Liver (tissue), 9 donors: ENCODE data around the gene ZGRF1. TPM values are rescaled to one million over a fixed set of nuclear protein-coding genes. Genes with fewer than 3 reads are reported as not detected.

Experiments
- DNase-seq: peaks from one replicate; pipeline ENCODE4 v3.0.0-alpha.2; 2017; ENCODE audit warnings: low spot score
- H3K27ac ChIP-seq, 2 donors: one replicate each; pipeline ENCODE4 v1.7.0; 2013; ENCODE audit warnings: inconsistent platforms in 2 of 2, low read length in 2 of 2, control low read depth in 1 of 2, low read depth in 1 of 2, mild to moderate bottlenecking in 1 of 2
- H3K27me3 ChIP-seq, 4 donors: one replicate each; pipeline versions ENCODE4 v1.6.1 to v1.7.0; 2013; ENCODE audit warnings: low read length in 3 of 4, inconsistent platforms in 1 of 4, mild to moderate bottlenecking in 1 of 4, moderate library complexity in 1 of 4; ENCODE audit not compliant: control insufficient read depth in 4 of 4, insufficient read depth in 4 of 4
- H3K36me3 ChIP-seq, 4 donors: one replicate each; pipeline versions ENCODE4 v1.6.1 to v1.7.0; 2013; ENCODE audit warnings: low read length in 3 of 4, mild to moderate bottlenecking in 3 of 4, low read depth in 1 of 4, moderate library complexity in 1 of 4; ENCODE audit not compliant: control insufficient read depth in 4 of 4, insufficient read depth in 3 of 4
- H3K4me1 ChIP-seq, 4 donors: one replicate each; pipeline versions ENCODE4 v1.6.1 to v1.7.0; 2013; ENCODE audit warnings: low read length in 3 of 4, mild to moderate bottlenecking in 3 of 4, moderate library complexity in 1 of 4; ENCODE audit not compliant: control insufficient read depth in 4 of 4, insufficient read depth in 4 of 4
- H3K4me3 ChIP-seq, 3 donors: one replicate each; pipeline versions ENCODE4 v1.6.1 to v1.7.0; 2013; ENCODE audit warnings: low read length in 3 of 3, control low read depth in 1 of 3, low read depth in 1 of 3, mild to moderate bottlenecking in 1 of 3
- H3K9ac ChIP-seq, 2 donors: one replicate each; pipeline ENCODE4 v1.7.0; 2013; ENCODE audit warnings: low read length in 2 of 2, mild to moderate bottlenecking in 2 of 2, moderate library complexity in 2 of 2, control low read depth in 1 of 2, low read depth in 1 of 2
- H3K9me3 ChIP-seq, 4 donors: one replicate each; pipeline versions ENCODE4 v1.6.1 to v1.7.0; 2013; ENCODE audit warnings: low read length in 3 of 4; ENCODE audit not compliant: control insufficient read depth in 4 of 4
- EGR1 ChIP-seq, 2 donors: IDR thresholded peaks; 2 replicates each; pipeline ENCODE4 v1.6.1; 2016 to 2018; ENCODE audit warnings: antibody characterized with exemption in 2 of 2, low read depth in 2 of 2
- FOXA1 ChIP-seq: IDR thresholded peaks from 2 replicates; pipeline ENCODE4 v1.6.1; 2016; ENCODE audit warnings: antibody characterized with exemption
- FOXA2 ChIP-seq: IDR thresholded peaks from 2 replicates; pipeline ENCODE4 v1.6.1; 2016; ENCODE audit warnings: antibody characterized with exemption
- GABPA ChIP-seq, 2 donors: IDR thresholded peaks in 1 of 2; conservative IDR thresholded peaks in 1 of 2; 2 replicates each; pipeline ENCODE4 v1.6.1; 2016; ENCODE audit warnings: antibody characterized with exemption in 2 of 2, mild to moderate bottlenecking in 1 of 2, moderate library complexity in 1 of 2
- HNF4A ChIP-seq, 2 donors: conservative IDR thresholded peaks; 2 replicates each; pipeline ENCODE4 v1.6.1; 2016; ENCODE audit warnings: antibody characterized with exemption in 2 of 2, mild to moderate bottlenecking in 2 of 2
- HNF4G ChIP-seq: IDR thresholded peaks from 2 replicates; pipeline ENCODE4 v1.6.1; 2016; ENCODE audit warnings: antibody characterized with exemption
- JUND ChIP-seq, 2 donors: IDR thresholded peaks; 2 replicates each; pipeline ENCODE4 v1.6.1; 2016; ENCODE audit warnings: antibody characterized with exemption in 2 of 2
- NR2F2 ChIP-seq: IDR thresholded peaks from 2 replicates; pipeline ENCODE4 v1.6.1; 2016; ENCODE audit warnings: antibody characterized with exemption
- REST ChIP-seq: IDR thresholded peaks from 2 replicates; pipeline ENCODE4 v1.6.1; 2016; ENCODE audit warnings: antibody characterized with exemption, mild to moderate bottlenecking
- TAF1 ChIP-seq: conservative IDR thresholded peaks from 2 replicates; pipeline ENCODE4 v1.6.1; 2016; ENCODE audit warnings: antibody characterized with exemption, mild to moderate bottlenecking
- YY1 ChIP-seq: IDR thresholded peaks from 2 replicates; pipeline ENCODE4 v1.6.1; 2016; ENCODE audit warnings: antibody characterized with exemption, mild to moderate bottlenecking
- WGBS: extraction: QIAGEN DNeasy Blood & Tissue Kit; methylation state at CpG from one replicate; pipeline ENCODE4 v1.1.7; 2013; 5-methylcytosine and 5-hydroxymethylcytosine counted together
- polyA plus RNA-seq, 2 donors: library from polyadenylated mRNA; stranded (reverse) in 1 of 2; unstranded in 1 of 2; fragments of 200-250 nt in 1 of 2; fragments of >200 nt in 1 of 2; fragmentation: Nextera tagmentation in 1 of 2; extraction: Ambion mirVana in 1 of 2; gene quantifications; one replicate each; pipeline versions ENCODE4 v1.2.1 to v1.2.3, GENCODE V29; 2013 to 2015
- total RNA-seq, 2 donors: library from RNA; depleted of rRNA; stranded (reverse); fragments of >200 nt; gene quantifications; one replicate each; pipeline ENCODE4 v1.2.3, GENCODE V29; 2014
- TF ChIP-seq, protein P1 (sequence below): IDR thresholded peaks from 2 replicates; pipeline ENCODE4 v1.6.1; 2016; ENCODE audit warnings: antibody characterized with exemption
- TF ChIP-seq, protein P2 (sequence below): fragments of 150-350 bp; IDR thresholded peaks from 2 replicates; pipeline ENCODE4 v1.5.1; 2017; ENCODE audit warnings: improper control_type of control experiment, low read depth, low read length; ENCODE audit not compliant: missing input control
- TF ChIP-seq, protein P3 (sequence below): IDR thresholded peaks from 2 replicates; pipeline ENCODE4 v1.6.1; 2016; ENCODE audit warnings: antibody characterized with exemption
- donor health status: healthy.
- donor health status: healthy.
- donor health status: healthy.
- donor health status: healthy.
- donor health status: healthy.

The ZGRF1 gene
- total and polyA plus RNA-seq, 4 donors: 0.38 to 12.7 (median 2.1) TPM

DNA sequence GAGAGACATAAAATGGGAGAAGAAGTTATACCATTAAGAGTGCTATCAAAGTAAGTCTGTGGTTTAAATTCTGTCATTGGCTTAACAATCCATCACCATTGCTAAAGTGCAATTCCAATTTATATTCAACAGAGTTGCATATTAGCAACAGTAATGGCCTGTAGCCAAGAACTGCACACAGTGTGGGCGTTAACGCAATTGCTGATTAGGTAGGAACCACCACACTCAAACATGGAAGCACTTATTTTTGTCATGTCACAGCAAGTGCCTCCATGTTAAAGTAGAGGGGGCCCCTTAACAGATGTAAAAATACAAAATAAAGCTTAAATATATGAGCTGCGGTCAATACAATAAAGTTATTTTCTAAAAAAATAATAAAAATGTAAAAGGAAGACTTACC is 11.1 kb upstream of the ZGRF1 start:
- TF ChIP-seq EGR1 (IDR thresholded peaks at IDR 0.05; ENCODE audit: low read depth in 2 of 2) (no peak), REST (no peak), GABPA (IDR thresholded peaks at IDR 0.05 in 1 of 2, conservative IDR thresholded peaks at IDR 0.05 in 1 of 2) (no peak), JUND (IDR thresholded peaks at IDR 0.05) (no peak), FOXA2 (no peak), TAF1 (no peak), NR2F2 (no peak)
- TF ChIP-seq, protein P1, sequence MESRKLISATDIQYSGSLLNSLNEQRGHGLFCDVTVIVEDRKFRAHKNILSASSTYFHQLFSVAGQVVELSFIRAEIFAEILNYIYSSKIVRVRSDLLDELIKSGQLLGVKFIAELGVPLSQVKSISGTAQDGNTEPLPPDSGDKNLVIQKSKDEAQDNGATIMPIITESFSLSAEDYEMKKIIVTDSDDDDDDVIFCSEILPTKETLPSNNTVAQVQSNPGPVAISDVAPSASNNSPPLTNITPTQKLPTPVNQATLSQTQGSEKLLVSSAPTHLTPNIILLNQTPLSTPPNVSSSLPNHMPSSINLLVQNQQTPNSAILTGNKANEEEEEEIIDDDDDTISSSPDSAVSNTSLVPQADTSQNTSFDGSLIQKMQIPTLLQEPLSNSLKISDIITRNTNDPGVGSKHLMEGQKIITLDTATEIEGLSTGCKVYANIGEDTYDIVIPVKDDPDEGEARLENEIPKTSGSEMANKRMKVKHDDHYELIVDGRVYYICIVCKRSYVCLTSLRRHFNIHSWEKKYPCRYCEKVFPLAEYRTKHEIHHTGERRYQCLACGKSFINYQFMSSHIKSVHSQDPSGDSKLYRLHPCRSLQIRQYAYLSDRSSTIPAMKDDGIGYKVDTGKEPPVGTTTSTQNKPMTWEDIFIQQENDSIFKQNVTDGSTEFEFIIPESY: no peak
- TF ChIP-seq, protein P2, sequence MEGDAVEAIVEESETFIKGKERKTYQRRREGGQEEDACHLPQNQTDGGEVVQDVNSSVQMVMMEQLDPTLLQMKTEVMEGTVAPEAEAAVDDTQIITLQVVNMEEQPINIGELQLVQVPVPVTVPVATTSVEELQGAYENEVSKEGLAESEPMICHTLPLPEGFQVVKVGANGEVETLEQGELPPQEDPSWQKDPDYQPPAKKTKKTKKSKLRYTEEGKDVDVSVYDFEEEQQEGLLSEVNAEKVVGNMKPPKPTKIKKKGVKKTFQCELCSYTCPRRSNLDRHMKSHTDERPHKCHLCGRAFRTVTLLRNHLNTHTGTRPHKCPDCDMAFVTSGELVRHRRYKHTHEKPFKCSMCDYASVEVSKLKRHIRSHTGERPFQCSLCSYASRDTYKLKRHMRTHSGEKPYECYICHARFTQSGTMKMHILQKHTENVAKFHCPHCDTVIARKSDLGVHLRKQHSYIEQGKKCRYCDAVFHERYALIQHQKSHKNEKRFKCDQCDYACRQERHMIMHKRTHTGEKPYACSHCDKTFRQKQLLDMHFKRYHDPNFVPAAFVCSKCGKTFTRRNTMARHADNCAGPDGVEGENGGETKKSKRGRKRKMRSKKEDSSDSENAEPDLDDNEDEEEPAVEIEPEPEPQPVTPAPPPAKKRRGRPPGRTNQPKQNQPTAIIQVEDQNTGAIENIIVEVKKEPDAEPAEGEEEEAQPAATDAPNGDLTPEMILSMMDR: no peak
- peaks cover 8 to 61% (median 45%) of the 10 kb centered on the region in 4 donors for H3K36me3 ChIP-seq
- DNase-seq: no peak
- H3K27me3 ChIP-seq: no peaks in the 10 kb centered on the region
- H3K9ac ChIP-seq: no peak overlapping the region
- no peaks in the 10 kb centered on the region for H3K9me3 ChIP-seq
- H3K4me3 ChIP-seq: no peak overlapping the region
- WGBS: 78% methylated on average over 3 of the region's 3 CpGs
- H3K4me1 ChIP-seq: no peaks in the 10 kb centered on the region
- H3K27ac ChIP-seq: no peak overlapping the region

- TF ChIP-seq FOXA1: no peak
- TF ChIP-seq, protein P3, sequence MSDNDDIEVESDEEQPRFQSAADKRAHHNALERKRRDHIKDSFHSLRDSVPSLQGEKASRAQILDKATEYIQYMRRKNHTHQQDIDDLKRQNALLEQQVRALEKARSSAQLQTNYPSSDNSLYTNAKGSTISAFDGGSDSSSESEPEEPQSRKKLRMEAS: no peak
- no peak for TF ChIP-seq HNF4G
- no peak for TF ChIP-seq YY1
- TF ChIP-seq EGR1 (IDR thresholded peaks at IDR 0.05; ENCODE audit: low read depth in 2 of 2): no peak
- no peak for TF ChIP-seq NR2F2
- TF ChIP-seq, protein P2: no peak
- no peak for TF ChIP-seq GABPA (IDR thresholded peaks at IDR 0.05 in 1 of 2, conservative IDR thresholded peaks at IDR 0.05 in 1 of 2)
- TF ChIP-seq, protein P1: no peak
- no peak for TF ChIP-seq TAF1
- TF ChIP-seq JUND (IDR thresholded peaks at IDR 0.05): no peak
- no peak for TF ChIP-seq HNF4A (conservative IDR thresholded peaks at IDR 0.05)
- DNase-seq: no peak
- Histone ChIP-seq H3K9ac (no peak overlapping the region), H3K27me3 (no peaks in the 10 kb centered on the region), H3K36me3 (peaks cover 8 to 56% (median 43%) of the 10 kb centered on the region in 4 donors), H3K4me3 (no peak overlapping the region), H3K9me3 (no peaks in the 10 kb centered on the region), H3K4me1 (no peaks in the 10 kb centered on the region), H3K27ac (no peak overlapping the region)
- 78% methylated on average over 6 of the region's 6 CpGs for WGBS
Measured at GRCh38 chr4:112646632-112647537, 10.2 kb upstream of the ZGRF1 start.
